NCI-H1105 treated with DMSO at 0.1 percent for 48 hours (cell line): Measurements from ENCODE around the gene UBE2J2.

Experiments used
- DNase-seq: peaks from one replicate; lab custom pipeline; 2025; lab: John Stamatoyannopoulos, UW

The UBE2J2 gene

DNA sequence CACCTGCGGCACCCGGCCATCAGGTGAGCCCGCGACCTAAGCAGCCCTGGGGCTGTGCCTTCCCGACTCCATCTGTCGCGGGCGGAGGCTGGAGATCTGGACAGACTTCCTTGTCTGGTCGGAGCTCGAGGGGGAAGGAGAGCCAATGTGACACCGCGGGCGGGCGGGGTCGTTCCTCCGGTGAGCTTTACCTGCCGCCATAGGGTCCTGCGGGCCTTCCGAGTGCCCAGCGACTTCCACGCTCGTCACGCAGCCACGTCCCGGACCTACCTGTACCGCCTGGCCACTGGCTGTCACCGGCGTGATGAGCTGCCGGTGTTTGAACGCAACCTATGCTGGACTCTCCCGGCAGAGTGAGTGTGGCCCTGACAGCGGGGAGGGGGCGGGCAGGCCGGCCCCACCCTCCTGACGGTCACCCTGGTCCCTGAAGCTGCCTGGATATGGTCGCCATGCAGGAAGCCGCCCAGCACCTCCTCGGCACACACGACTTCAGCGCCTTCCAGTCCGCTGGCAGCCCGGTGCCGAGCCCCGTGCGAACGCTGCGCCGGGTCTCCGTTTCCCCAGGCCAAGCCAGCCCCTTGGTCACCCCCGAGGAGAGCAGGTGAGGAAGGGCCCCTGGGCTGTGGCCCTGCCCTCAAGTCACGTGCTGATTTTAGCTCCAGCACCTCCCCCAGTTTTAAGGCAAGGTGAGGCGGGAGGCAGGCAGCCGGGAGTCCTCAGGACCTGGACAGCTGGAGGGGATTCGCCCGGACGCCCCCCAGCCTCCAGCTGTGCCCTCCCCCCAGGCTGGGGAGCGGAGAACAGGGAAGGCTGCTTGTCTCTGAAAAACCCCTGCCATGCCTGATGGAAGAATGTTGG is 35.8 kb upstream of the UBE2J2 start:
- peak; percentile 17 for DNase-seq

GRCh38 chr1:1308756-1309250 is 35.1 kb upstream of the UBE2J2 start:
- DNase-seq: no peak

GRCh38 chr1:1307923-1308755 is 34.5 kb upstream of the UBE2J2 start, which contains the start of the genes ACAP3 and PUSL1:
Gene ACAP3 (minus strand): TSS chr1:1307930. CDS start chr1:1307815, 115 bp downstream.
Gene PUSL1 (plus strand): TSS chr1:1308597. CDS start chr1:1308644, 47 bp downstream.
- peak; percentile 82 for DNase-seq

- no peak for DNase-seq
These were observed 33.7 kb upstream of the UBE2J2 start for GRCh38 chr1:1307261-1307922.

DNA sequence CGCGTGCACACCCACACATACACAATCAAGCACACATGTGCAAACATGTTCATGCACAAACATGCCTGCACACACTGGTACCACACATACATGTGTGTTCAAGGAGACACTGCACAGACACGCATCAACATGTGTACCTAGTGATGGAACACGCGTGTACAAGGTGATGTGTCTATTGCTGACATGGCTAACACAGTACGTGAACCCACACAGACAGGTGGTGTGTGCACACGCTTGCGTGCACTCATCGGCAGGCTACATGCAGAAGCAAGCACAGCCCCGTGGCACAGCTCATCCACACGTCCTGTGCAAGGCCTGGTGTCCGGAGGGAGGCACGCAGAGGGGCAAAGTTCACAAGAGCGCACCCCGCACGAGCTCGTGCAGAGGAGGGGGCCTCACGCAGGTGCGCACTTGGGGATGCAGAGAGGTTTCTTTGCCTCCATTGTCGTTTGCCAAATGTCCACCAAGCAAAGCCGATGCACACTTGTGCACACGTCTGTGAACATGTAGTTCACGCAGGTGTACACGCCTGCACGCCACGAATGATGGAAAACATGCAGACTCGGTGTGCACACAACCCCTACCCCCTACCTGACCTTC is 33.1 kb upstream of the UBE2J2 start:
- no peak for DNase-seq

DNA sequence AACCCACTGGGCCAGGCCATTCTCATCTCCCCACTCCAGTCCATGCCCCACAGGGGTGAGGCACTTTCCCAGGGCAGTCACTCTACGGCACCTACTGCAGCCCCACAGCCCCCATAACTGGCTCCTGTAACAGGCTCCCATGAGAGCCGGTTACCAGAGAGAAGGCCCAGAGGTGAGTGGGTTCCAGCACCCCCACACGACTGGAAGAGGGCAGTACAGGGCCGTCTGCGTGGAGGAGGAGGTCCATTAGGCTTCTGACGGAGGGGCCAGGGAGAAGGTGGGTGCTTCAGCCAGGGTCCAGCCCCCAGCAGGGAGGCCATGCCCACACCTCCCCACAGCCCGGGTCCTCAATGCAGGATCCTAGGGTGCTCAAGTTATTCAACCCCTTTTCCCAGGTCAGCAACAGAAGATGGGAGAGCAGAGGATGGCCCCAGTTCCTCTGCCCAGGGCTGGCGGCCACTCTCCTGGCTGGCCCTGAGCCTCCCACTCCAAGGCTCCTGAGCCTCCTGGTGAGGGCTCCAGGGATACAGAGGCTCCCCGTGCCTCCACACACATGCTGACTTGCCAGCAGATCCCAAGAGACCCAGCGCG is 32.5 kb upstream of the UBE2J2 start:
- DNase-seq: no peak

DNA sequence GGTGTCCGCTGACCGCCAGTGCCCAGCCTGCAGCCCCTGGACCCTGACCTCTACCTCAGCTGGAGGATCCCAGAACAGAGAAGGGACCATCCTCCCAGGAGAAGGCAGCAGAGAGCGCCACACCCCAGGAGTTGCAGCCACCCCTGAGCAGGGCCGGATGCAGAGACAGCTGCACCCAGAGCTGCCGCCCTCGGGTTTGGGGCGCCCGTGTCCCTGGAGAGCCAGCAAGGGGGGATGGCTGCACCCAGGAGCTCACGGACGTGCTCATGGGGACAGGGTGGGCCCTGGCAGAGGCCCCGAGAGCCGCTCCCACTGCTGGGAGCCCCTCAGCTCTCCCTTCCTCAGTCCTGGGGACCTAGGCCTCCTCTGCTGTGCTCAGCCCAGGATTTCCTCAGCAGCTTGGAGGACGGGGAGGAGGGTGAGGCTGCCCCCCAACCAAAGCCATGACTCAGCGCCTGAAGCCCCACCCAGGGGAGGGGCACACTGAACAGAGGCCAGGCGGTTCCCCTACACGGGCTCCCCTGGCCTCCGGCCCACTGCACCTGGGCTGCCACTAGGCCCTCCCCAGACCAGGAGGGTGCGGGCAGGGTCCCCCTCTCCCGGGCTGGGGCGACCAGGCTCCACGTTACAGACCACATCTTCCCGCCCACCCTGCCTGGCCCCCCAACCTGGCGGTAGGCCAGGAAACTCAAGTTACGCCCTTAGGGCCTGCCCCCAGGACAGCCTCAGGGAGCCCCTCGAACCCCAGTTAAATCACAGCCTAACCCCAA is 31.8 kb upstream of the UBE2J2 start:
- DNase-seq: no peak

GRCh38 chr1:1304331-1305299 is 31.0 kb upstream of the UBE2J2 start:
- DNase-seq: peak; percentile 53

DNA sequence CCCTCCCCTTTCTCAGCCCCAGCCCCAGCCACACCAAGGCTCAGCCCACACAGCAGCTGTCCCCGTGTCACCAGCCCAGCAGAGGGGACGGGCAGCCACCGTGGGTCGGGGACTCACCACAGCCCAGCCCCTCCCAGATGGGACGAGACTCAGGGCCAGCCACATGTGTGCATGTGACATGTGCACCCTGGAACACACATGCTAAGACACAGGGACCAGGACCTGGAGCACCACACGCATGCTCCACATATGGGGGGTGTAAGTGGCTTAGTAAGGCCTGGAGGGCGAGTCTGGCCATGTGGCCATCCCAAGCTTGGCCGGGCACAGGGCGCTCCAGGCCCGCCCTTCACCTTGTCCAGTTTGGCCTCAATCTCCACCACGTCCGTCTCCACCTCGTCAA is 30.1 kb upstream of the UBE2J2 start:
- DNase-seq: no peak

DNA sequence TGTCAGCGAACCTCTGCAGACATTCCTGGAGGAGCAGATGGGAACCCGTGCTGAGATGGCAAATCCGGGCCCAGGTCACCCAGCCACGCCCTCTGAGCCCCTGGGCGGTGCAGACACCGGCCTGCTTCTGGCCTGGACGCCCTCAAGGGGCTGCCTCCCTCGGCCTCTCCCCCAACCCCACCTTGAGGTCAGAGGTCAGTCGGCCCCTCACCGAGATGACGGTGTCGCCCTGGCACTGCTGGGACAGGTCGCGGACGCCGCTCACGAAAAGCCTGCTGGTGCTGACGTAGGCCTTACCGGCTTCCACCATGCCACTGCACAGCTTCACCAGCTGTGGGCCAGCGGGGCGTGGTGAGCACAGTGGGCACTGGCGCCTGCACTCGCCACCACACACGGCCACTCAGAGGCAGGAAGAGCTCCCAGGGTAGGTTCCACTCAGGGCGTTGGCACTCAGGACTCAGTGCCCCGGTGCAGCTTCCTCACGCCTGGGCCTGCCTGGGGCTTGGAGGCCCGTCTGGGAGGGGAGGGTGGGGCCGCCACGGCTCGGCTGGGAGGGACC is 29.4 kb upstream of the UBE2J2 start:
- no peak for DNase-seq

GRCh38 chr1:1302006-1302430 is 28.4 kb upstream of the UBE2J2 start:
- DNase-seq: no peak

DNA sequence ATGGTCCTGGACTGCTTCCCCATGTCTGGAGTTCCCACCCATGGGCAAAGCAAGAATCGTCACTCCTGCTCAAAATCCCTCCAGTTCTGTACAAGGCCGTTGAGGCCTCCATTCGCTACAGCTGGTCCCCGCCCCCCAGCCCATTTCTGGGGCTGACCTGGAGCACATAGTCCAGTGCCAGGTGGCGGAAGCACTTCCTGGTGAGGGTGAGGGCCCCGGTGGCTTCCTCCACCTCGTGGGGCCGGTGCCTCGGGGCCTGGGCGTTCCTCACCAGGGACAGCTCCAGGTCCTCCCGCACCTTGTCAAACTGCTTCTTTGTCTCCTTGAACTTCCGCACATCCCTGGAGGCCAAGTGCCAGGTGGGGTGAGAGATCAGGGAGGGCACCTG is 26.7 kb upstream of the UBE2J2 start:
- DNase-seq: no peak

DNA sequence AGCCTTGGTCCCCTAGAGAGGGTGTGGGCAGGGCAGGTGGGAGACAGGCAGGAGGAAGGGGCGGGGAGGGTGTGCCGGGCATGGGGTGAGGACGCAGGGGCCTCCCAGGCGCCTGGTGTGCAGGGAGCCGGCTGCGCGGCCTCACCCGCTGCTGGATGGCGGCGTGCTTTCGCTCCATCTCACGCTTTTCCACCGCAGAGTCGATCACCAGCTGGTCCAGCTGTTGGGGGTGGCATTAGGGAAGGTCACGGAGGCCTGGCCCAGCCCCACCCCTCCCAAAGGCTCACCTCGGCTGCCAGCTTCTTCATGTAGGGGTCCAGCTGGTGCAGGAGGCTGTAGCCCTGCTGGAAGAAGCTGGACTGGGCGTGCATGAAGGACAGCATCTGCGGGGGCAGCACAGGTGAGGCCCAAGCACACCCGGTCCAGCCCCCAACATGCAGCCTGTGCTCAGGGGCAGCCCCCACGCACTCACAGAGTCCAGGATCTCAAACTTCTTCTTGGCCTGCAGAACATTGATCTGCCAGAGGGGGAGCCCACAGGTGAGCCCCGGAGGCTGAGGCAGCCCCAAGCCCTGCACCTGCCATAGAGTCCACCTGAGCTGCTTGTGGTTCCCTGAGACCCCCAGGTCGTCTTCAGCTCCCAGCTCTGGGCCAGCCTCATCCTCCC is 26.2 kb upstream of the UBE2J2 start:
- peak; percentile 18 for DNase-seq

DNA sequence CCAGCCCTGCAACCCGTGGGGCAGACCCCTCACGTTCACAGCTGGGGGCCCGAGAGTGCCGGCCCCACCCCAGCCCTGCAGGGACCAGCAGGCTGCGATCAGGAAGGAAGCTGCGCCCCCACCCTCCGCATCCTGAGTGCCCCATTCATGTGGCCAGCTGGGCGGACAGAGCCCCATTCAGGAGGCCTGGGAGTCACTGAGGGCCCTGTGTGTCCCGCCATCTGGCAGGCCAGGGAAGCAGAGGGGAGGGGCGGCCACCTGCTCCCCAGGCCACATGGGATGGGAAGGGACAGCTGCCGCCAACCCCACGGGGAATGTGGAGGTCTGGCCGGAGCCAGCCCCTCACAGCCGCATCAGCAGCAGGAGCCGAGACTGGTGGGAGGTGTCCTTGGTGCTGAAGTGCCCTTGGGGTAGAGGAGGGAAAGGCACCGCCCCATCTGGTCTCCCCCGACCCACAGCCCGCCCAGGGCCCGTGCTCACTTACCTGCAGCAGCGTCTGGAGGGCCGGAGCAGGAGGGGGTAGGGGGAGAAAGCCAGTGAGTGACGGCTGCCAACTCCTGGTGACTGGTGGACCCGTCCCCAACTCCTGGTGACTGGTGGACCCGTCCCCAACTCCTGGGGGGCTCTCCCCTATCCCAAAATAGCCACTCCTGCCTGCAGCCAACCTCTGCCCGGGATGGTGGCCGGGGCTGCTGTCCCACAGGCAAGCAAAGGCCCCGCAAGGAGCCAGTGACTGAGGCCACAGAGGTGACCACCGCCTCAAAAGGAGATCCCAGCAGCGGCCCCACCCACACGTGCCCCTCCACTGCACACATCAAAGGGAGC is 25.4 kb upstream of the UBE2J2 start:
- no peak for DNase-seq

DNA sequence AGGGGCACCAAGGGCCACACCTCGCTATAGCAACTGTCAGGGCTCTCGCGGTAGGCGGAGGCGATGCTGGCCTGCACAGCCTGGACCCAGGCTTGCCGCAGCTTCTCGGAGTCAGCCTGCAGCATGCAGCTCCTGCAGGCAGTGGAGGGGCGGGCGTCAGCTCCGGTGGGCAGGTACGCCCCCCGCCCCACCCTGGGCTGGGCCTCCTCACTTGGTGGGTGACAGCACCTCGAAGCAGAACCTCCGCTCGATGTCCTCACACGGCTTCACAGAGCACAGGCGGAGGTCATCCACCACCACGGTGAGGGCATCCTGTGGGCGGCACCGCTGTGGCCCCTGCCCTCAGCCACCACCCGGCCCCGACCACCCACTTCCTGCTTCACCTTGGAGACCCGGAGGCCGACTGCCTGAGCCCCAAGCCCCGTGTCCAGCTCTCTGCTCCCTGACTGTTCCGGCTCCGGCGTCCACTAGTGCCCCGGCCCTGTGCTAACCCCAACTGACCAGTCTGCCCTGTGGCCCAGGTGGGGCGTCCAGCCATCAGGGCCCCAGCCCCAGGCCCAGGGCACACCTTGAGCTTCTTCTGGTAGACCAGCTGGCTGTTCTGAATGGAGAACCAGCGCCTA is 24.3 kb upstream of the UBE2J2 start:
- DNase-seq: no peak

DNA sequence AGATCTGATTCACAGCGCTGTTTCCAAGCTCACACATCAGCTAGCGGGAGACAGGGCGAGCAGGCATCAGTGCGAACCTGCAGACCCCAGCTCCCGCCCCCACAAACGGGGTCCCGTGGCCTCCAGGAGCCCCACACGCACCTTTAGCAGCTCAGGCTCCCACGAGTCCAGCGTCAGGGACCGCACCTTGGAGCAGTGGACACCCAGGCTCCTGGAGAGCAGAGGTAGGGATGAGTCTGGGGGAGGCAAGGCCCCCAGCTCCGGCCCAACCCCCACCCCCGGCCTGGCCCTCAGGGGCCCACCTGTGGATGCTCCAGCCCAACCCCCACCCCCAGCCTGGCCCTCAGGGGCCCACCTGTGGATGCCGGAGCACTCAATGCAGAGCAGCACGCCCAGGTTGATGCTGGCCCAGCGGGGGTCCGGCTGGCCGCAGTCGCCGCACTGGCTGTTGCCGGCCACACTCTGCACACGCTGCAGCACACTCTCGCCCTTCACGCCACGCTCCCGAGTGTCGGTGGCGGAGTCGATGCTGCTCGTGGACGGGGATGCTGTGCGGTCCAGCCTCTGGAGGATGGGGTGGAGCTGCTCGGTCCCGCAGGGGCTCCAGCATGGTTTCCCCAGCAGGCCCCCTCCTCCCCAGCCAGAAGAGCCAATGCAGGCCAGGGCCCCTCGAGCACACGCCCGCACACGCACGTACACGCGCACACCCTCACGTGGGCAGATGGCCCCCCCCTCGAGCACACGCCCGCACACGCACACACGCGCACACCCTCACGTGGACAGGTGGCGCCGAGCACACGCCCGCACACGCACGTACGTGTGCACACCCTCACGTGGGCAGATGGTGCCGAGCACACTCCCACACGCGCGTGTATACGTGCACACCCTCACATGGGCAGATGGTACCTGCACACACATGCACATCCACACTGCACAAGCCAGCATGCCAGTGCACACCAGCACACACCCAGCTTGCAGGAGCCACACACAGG is 22.7 kb upstream of the UBE2J2 start:
- DNase-seq: no peak
